ENCODE data around the gene KLHL33. TPM values are rescaled to one million over a fixed set of nuclear protein-coding genes. Genes with fewer than 3 reads are reported as not detected.

KLHL33 gene
- total and polyA plus RNA-seq, 2 experiments from 2014 or later: not detected

- DNase-seq: no peak
- in situ Hi-C loops (cut with MboI): no loop called here
- 96 to 98% methylated on average over 5 of the region's 5 CpGs for WGBS, 2 experiments (ENCODE audit: low coverage in 1 of 2, low lambda C conversion rate in 2 of 2, missing lambda C conversion rate in 2 of 2)
- Histone ChIP-seq H3K9me3 (ENCODE audit: low read depth) (no peaks in the 10 kb centered on the region), H3F3A (ENCODE audit: insufficient read depth) (no peaks in the 10 kb centered on the region), H3K27ac (no peak overlapping the region), H3K4me3 (no peak overlapping the region), H3K9me2 (ENCODE audit: insufficient read depth) (no peaks in the 10 kb centered on the region), H3K4me1 (ENCODE audit: insufficient read depth) (no peaks in the 10 kb centered on the region), H3K9ac (no peak overlapping the region), H4K20me1 (ENCODE audit: insufficient read depth) (no peaks in the 10 kb centered on the region), H3K4me2 (ENCODE audit: unreplicated experiment) (no peak overlapping the region), H3K27me3 (replicated peaks; ENCODE audit: insufficient read depth) (no peaks in the 10 kb centered on the region), H2AFZ (no peak overlapping the region), H3K79me2 (ENCODE audit: insufficient read depth) (no peaks in the 10 kb centered on the region), H3K36me3 (ENCODE audit: low read depth) (peaks cover 43% of the 10 kb centered on the region; the same call in 1 of the 2 replicates)
- TF ChIP-seq EZH2phosphoT487 (IDR thresholded peaks at IDR 0.05; ENCODE audit: insufficient read depth, low read depth) (no peak), EZH2 (IDR thresholded peaks at IDR 0.05; ENCODE audit: insufficient read depth, poor library complexity, severe bottlenecking) (no peak)
Measured at GRCh38 chr14:20384886-20385285, 51.1 kb downstream of the KLHL33 start.

- Histone ChIP-seq H2AFZ (no peak overlapping the region), H3K27ac (no peak overlapping the region), H3K4me3 (no peak overlapping the region), H3K27me3 (replicated peaks; ENCODE audit: insufficient read depth) (no peaks in the 10 kb centered on the region), H3K9ac (no peak overlapping the region), H3K9me2 (ENCODE audit: insufficient read depth) (no peaks in the 10 kb centered on the region), H3K4me2 (ENCODE audit: unreplicated experiment) (no peak overlapping the region), H3K9me3 (ENCODE audit: low read depth) (no peaks in the 10 kb centered on the region), H3K79me2 (ENCODE audit: insufficient read depth) (no peaks in the 10 kb centered on the region), H3K4me1 (ENCODE audit: insufficient read depth) (no peaks in the 10 kb centered on the region), H3F3A (ENCODE audit: insufficient read depth) (no peaks in the 10 kb centered on the region), H4K20me1 (ENCODE audit: insufficient read depth) (no peaks in the 10 kb centered on the region), H3K36me3 (ENCODE audit: low read depth) (peaks cover 49% of the 10 kb centered on the region)
- no peak for DNase-seq
- no peak for TF ChIP-seq EZH2phosphoT487 (IDR thresholded peaks at IDR 0.05; ENCODE audit: insufficient read depth, low read depth)
- TF ChIP-seq EZH2 (IDR thresholded peaks at IDR 0.05; ENCODE audit: insufficient read depth, poor library complexity, severe bottlenecking): no peak
- in situ Hi-C loops (cut with MboI): no loop called here
- whole genome bisulfite sequencing, 2 experiments (ENCODE audit: low coverage in 1 of 2, low lambda C conversion rate in 2 of 2, missing lambda C conversion rate in 2 of 2): 83 to 84% methylated on average over 7 of the region's 7 CpGs
Measured at GRCh38 chr14:20384321-20384720, 51.6 kb downstream of the KLHL33 start.

GRCh38 chr14:20383636-20384035 lies 52.3 kb downstream of the KLHL33 start:
- Histone ChIP-seq H2AFZ (no peak overlapping the region), H3K36me3 (ENCODE audit: low read depth) (peaks cover 51% of the 10 kb centered on the region), H3K9ac (no peak overlapping the region), H3K9me2 (ENCODE audit: insufficient read depth) (no peaks in the 10 kb centered on the region), H3K4me2 (ENCODE audit: unreplicated experiment) (no peak overlapping the region), H3K4me1 (ENCODE audit: insufficient read depth) (no peaks in the 10 kb centered on the region), H3K9me3 (ENCODE audit: low read depth) (no peaks in the 10 kb centered on the region), H3K4me3 (no peak overlapping the region), H3K27ac (no peak overlapping the region), H4K20me1 (ENCODE audit: insufficient read depth) (no peaks in the 10 kb centered on the region), H3K79me2 (ENCODE audit: insufficient read depth) (no peaks in the 10 kb centered on the region), H3F3A (ENCODE audit: insufficient read depth) (no peaks in the 10 kb centered on the region), H3K27me3 (replicated peaks; ENCODE audit: insufficient read depth) (no peaks in the 10 kb centered on the region)
- DNase-seq: no peak
- in situ Hi-C loops (cut with MboI): no loop called here
- WGBS, 2 experiments (ENCODE audit: low coverage in 1 of 2, low lambda C conversion rate in 2 of 2, missing lambda C conversion rate in 2 of 2): 78 to 81% methylated on average over 5 of the region's 5 CpGs
- no peak for TF ChIP-seq EZH2phosphoT487 (IDR thresholded peaks at IDR 0.05; ENCODE audit: insufficient read depth, low read depth)
- no peak for TF ChIP-seq EZH2 (IDR thresholded peaks at IDR 0.05; ENCODE audit: insufficient read depth, poor library complexity, severe bottlenecking)

GRCh38 chr14:20383032-20383431 lies 52.9 kb downstream of the KLHL33 start:
- 98% methylated on average over 10 of the region's 10 CpGs for WGBS, 2 experiments (ENCODE audit: low coverage in 1 of 2, low lambda C conversion rate in 2 of 2, missing lambda C conversion rate in 2 of 2)
- Histone ChIP-seq H3K27ac (no peak overlapping the region), H3K4me2 (ENCODE audit: unreplicated experiment) (no peak overlapping the region), H3K9me2 (ENCODE audit: insufficient read depth) (no peaks in the 10 kb centered on the region), H3K36me3 (ENCODE audit: low read depth) (peaks cover 45% of the 10 kb centered on the region), H3K9ac (no peak overlapping the region), H3K4me3 (no peak overlapping the region), H3F3A (ENCODE audit: insufficient read depth) (no peaks in the 10 kb centered on the region), H3K4me1 (ENCODE audit: insufficient read depth) (no peaks in the 10 kb centered on the region), H3K9me3 (ENCODE audit: low read depth) (no peaks in the 10 kb centered on the region), H3K79me2 (ENCODE audit: insufficient read depth) (no peaks in the 10 kb centered on the region), H3K27me3 (replicated peaks; ENCODE audit: insufficient read depth) (no peaks in the 10 kb centered on the region), H2AFZ (no peak overlapping the region), H4K20me1 (ENCODE audit: insufficient read depth) (no peaks in the 10 kb centered on the region)
- TF ChIP-seq EZH2 (IDR thresholded peaks at IDR 0.05; ENCODE audit: insufficient read depth, poor library complexity, severe bottlenecking): no peak
- no peak for TF ChIP-seq EZH2phosphoT487 (IDR thresholded peaks at IDR 0.05; ENCODE audit: insufficient read depth, low read depth)
- DNase-seq: no peak
- in situ Hi-C loops (cut with MboI): no loop called here

GRCh38 chr14:20382526-20382925 lies 53.4 kb downstream of the KLHL33 start:
- no peak overlapping the region for H3K4me2 ChIP-seq (ENCODE audit: unreplicated experiment)
- in situ Hi-C loops (cut with MboI): no loop called here
- no peaks in the 10 kb centered on the region for H3K79me2 ChIP-seq (ENCODE audit: insufficient read depth)
- H3K9ac ChIP-seq: no peak overlapping the region
- H3F3A ChIP-seq (ENCODE audit: insufficient read depth): no peaks in the 10 kb centered on the region
- H3K27ac ChIP-seq: no peak overlapping the region
- H3K4me1 ChIP-seq (ENCODE audit: insufficient read depth): no peaks in the 10 kb centered on the region
- DNase-seq: no peak
- H3K27me3 ChIP-seq (replicated peaks; ENCODE audit: insufficient read depth): no peaks in the 10 kb centered on the region
- H3K9me2 ChIP-seq (ENCODE audit: insufficient read depth): no peaks in the 10 kb centered on the region
- peaks cover 41% of the 10 kb centered on the region for H3K36me3 ChIP-seq (ENCODE audit: low read depth)
- H3K4me3 ChIP-seq: no peak overlapping the region
- H4K20me1 ChIP-seq (ENCODE audit: insufficient read depth): no peaks in the 10 kb centered on the region
- H3K9me3 ChIP-seq (ENCODE audit: low read depth): no peaks in the 10 kb centered on the region
- TF ChIP-seq EZH2 (IDR thresholded peaks at IDR 0.05; ENCODE audit: insufficient read depth, poor library complexity, severe bottlenecking) (no peak), EZH2phosphoT487 (IDR thresholded peaks at IDR 0.05; ENCODE audit: insufficient read depth, low read depth) (no peak)
- H2AFZ ChIP-seq: no peak overlapping the region
- 91 to 94% methylated on average over 12 of the region's 12 CpGs for WGBS, 2 experiments (ENCODE audit: low coverage in 1 of 2, low lambda C conversion rate in 2 of 2, missing lambda C conversion rate in 2 of 2)
